LHCN-M2 (cell line): Measurements from ENCODE around the gene TMEM41B. TPM values are rescaled to one million over a fixed set of nuclear protein-coding genes. Genes with fewer than 3 reads are reported as not detected.

ENCODE experiments used
- DNase-seq: peaks from one replicate; pipeline ENCODE4 v3.0.0-alpha.2; 2012; ENCODE audit warnings: low read depth
- total RNA-seq: library from RNA; depleted of rRNA; stranded (reverse); fragments of >200 nt; gene quantifications from 2 replicates; pipeline ENCODE4 v1.2.3, GENCODE V29; 2014

The TMEM41B gene
- total RNA-seq, 1 experiment from 2014 or later = 39.1 TPM

GRCh38 chr11:9310485-9311090 is 3.8 kb downstream of the TMEM41B start:
- DNase-seq = no peak

- no peak for DNase-seq
These were observed 10.2 kb downstream of the TMEM41B start for GRCh38 chr11:9304178-9304577.

GRCh38 chr11:9302448-9302847 is 11.9 kb downstream of the TMEM41B start:
- peak; percentile 10 for DNase-seq

- no peak for DNase-seq
These were observed 12.7 kb downstream of the TMEM41B start for GRCh38 chr11:9301720-9302119.

GRCh38 chr11:9293646-9294045 is 20.7 kb downstream of the TMEM41B start:
- DNase-seq = no peak

GRCh38 chr11:9285850-9286587 is 28.4 kb downstream of the TMEM41B start:
- no peak for DNase-seq

- DNase-seq = peak; percentile 70
These were observed 33.6 kb downstream of the TMEM41B start for GRCh38 chr11:9280655-9281301.

- DNase-seq = no peak
These were observed 37.2 kb downstream of the TMEM41B start for GRCh38 chr11:9277176-9277575.

- peak; percentile 17 for DNase-seq
These were observed 37.8 kb downstream of the TMEM41B start for GRCh38 chr11:9276571-9276970.

- DNase-seq = no peak
These were observed 39.7 kb downstream of the TMEM41B start for GRCh38 chr11:9274499-9275258.

GRCh38 chr11:9273376-9274336 is 40.7 kb downstream of the TMEM41B start:
- peak; percentile 38 for DNase-seq

- no peak for DNase-seq
These were observed 44.8 kb downstream of the TMEM41B start for GRCh38 chr11:9269492-9270013.

- no peak for DNase-seq
These were observed 46.7 kb downstream of the TMEM41B start for GRCh38 chr11:9267680-9268079.

- no peak for DNase-seq
These were observed 47.5 kb downstream of the TMEM41B start for GRCh38 chr11:9266926-9267325.

GRCh38 chr11:9266132-9266736 is 48.2 kb downstream of the TMEM41B start:
- DNase-seq = no peak

GRCh38 chr11:9265211-9266131 is 48.9 kb downstream of the TMEM41B start, which contains the start of gene DENND5A:
TSS of gene DENND5A (minus strand) at chr11:9265350. CDS start at chr11:9265069, 281 bp downstream.
- peak; percentile 76 for DNase-seq

GRCh38 chr11:9264316-9265210 is 49.8 kb downstream of the TMEM41B start:
- peak; percentile 79 for DNase-seq

GRCh38 chr11:9263840-9264315 is 50.5 kb downstream of the TMEM41B start:
- peak; percentile 39 for DNase-seq
